Muscle layer of duodenum (tissue), 2 donors: ENCODE results near the gene P3H2.

Source experiments
- H3K27ac ChIP-seq: one replicate; pipeline ENCODE4 v1.7.0; 2013; ENCODE audit warnings: mild to moderate bottlenecking, low read length
- H3K27me3 ChIP-seq: one replicate; pipeline ENCODE4 v1.7.0; 2013; ENCODE audit warnings: low read depth, mild to moderate bottlenecking, control low read depth, low read length
- H3K36me3 ChIP-seq, 2 donors: one replicate each; pipeline ENCODE4 v1.7.0; 2013; ENCODE audit warnings: low read length in 2 of 2, control low read depth in 1 of 2, mild to moderate bottlenecking in 1 of 2; ENCODE audit not compliant: insufficient read depth in 2 of 2, control insufficient read depth in 1 of 2
- H3K4me1 ChIP-seq, 2 donors: one replicate each; pipeline ENCODE4 v1.7.0; 2013; ENCODE audit warnings: low read length in 2 of 2, mild to moderate bottlenecking in 2 of 2, control low read depth in 1 of 2, moderate library complexity in 1 of 2; ENCODE audit not compliant: insufficient read depth in 2 of 2, control insufficient read depth in 1 of 2
- H3K4me3 ChIP-seq, 2 donors: one replicate each; pipeline ENCODE4 v1.7.0; 2013; ENCODE audit warnings: low read length in 2 of 2, low read depth in 1 of 2, mild to moderate bottlenecking in 1 of 2
- H3K9me3 ChIP-seq, 2 donors: one replicate each; pipeline ENCODE4 v1.7.0; 2013; ENCODE audit warnings: low read length in 2 of 2, control low read depth in 1 of 2, mild to moderate bottlenecking in 1 of 2; ENCODE audit not compliant: control insufficient read depth in 1 of 2
- donor health status: healthy.

P3H2 gene

DNA sequence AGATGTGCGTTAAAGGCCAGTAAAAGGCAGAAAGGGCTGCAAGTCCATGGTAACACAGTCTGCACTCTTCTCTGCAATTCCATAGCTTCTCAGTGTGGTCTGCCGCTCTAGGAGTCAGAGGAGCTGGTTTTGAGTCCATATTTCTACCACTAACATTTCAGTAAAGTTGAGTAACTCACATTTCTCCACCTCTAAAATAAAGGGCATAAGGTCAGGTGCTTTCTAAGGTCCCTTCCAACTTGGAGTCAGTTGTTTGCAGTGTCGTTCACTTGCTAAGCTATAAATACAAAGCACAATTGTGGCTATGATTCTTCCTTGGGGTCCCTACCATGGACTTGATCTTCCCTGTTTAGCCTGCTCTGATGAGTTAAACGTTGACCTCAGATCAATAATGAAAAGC, 171.1 kb downstream of the P3H2 start:
- H3K4me1 ChIP-seq: no peaks in the 10 kb centered on the region
- H3K36me3 ChIP-seq: no peaks in the 10 kb centered on the region
- H3K4me3 ChIP-seq: no peak overlapping the region
- H3K9me3 ChIP-seq: no peaks in the 10 kb centered on the region
- no peak overlapping the region for H3K27ac ChIP-seq
- H3K27me3 ChIP-seq: no peaks in the 10 kb centered on the region

DNA sequence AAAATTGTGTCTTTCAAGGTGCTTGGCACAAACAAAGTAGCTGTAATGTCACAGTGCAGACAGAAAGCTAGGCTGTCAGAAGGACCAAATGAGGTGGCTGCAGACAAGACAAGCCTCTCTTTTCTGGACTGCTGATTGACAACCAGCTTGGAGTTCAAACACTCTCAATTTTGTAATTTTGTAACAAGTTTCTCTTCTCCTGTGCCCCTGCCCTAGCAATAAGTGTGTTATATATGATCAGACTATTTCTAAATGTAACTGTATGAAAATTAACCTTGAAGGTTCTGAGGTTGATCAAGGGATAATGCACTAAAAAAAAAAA, 172.0 kb downstream of the P3H2 start:
- H3K36me3 ChIP-seq: no peaks in the 10 kb centered on the region
- no peak overlapping the region for H3K4me3 ChIP-seq
- H3K4me1 ChIP-seq: no peaks in the 10 kb centered on the region
- H3K9me3 ChIP-seq: no peaks in the 10 kb centered on the region
- no peaks in the 10 kb centered on the region for H3K27me3 ChIP-seq
- no peak overlapping the region for H3K27ac ChIP-seq

DNA sequence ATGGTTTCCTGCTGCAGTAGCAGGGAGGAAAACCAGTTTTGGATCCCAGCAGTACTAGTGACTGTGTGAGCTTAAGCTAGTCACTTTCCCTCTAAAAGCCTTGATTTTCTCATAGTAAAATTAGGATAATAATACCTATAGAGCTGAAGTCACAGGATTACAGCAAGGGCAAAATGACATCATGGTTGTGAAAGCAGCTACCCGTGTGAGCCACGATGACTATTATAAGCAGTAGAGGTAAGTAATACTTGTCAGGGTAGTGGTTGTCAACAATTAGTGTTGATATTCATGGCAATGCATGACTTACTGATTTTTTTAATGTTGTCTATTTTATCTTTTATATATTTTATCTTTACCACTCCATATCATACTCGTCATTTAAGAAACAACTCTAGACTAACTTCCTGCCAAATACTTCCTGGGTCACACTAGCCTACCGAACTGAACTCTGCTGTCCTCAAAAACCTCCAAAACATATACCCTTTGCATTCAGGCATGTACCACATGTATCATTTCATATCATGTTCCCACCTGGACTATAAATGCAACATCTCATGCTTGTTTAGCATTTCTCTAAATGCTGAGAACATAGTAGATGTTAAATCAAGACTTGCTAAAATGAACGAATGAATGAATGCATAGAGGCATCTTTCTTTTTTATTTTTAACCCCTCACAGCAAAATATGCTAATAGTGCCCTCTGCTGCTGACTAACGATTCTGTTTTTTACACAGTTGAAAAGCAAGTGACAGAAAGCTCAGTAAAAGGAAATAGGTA, 172.6 kb downstream of the P3H2 start:
- no peak overlapping the region for H3K4me3 ChIP-seq
- H3K9me3 ChIP-seq: no peaks in the 10 kb centered on the region
- H3K4me1 ChIP-seq: no peaks in the 10 kb centered on the region
- H3K36me3 ChIP-seq: no peaks in the 10 kb centered on the region
- no peaks in the 10 kb centered on the region for H3K27me3 ChIP-seq
- H3K27ac ChIP-seq: no peak overlapping the region

DNA sequence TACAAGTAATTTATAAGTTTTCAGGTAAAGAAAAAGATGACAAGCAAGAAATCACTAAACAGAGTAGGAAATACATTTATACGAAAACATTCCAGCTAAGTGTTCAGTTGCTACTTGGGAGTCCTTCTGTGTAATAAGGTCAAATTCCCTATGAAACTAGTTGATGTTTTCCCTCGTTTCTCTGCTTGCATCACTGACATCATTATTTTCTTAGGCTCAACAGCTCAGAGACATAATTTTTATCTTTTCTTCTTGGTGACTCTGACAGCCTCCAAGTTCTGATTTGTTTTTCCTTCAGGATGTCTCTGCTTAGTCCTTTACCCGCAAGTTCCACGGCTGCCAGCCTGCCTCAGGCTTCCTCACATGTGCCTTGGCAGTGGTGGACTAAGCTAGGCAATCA, 173.6 kb downstream of the P3H2 start:
- Histone ChIP-seq H3K4me3 (no peak overlapping the region), H3K36me3 (no peaks in the 10 kb centered on the region)

DNA sequence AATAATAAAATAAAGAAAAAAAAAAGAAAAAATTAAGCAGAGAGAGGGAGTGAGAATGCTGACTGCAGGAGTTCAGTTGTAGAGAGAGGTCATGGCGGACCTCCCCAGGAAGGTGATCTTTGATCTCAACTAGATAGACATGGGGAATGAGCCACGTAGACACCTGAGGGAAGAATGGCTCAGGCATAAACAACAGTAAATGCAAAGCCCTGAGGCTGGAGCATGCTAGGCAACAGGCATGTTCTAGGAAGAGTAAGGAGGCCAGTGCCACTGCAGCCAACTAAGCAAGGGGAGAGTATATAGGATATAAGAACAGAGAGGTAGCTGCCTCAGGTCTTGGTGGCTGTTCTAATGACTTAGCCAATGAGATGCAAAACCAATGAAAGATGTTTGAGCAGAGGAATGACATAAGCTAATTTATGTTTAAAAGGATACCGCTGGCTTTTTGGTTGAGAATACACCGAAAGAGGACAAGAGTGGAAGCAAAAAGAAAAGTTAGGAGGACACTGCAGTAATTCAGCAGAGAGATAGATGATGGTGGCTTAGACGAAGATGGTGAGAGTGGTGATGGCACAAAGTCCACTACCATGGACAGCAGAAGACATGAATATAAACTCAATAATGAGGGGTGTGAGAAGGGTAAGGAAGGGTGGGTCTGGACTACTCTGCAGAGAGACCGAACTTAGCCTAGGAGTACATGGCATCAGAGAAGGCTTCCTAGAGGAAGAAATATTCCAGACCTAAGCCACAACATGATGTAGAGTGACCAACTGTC, 174.6 kb downstream of the P3H2 start:
- Histone ChIP-seq H3K9me3 (no peaks in the 10 kb centered on the region), H3K4me1 (no peaks in the 10 kb centered on the region), H3K27ac (no peak overlapping the region), H3K36me3 (no peaks in the 10 kb centered on the region), H3K27me3 (no peaks in the 10 kb centered on the region), H3K4me3 (no peak overlapping the region)

More for the DNA sequence above, 173.6 kb downstream of the P3H2 start:
- no peak overlapping the region for H3K27ac ChIP-seq
- no peaks in the 10 kb centered on the region for H3K9me3 ChIP-seq
- no peaks in the 10 kb centered on the region for H3K27me3 ChIP-seq
- H3K4me1 ChIP-seq: no peaks in the 10 kb centered on the region

DNA sequence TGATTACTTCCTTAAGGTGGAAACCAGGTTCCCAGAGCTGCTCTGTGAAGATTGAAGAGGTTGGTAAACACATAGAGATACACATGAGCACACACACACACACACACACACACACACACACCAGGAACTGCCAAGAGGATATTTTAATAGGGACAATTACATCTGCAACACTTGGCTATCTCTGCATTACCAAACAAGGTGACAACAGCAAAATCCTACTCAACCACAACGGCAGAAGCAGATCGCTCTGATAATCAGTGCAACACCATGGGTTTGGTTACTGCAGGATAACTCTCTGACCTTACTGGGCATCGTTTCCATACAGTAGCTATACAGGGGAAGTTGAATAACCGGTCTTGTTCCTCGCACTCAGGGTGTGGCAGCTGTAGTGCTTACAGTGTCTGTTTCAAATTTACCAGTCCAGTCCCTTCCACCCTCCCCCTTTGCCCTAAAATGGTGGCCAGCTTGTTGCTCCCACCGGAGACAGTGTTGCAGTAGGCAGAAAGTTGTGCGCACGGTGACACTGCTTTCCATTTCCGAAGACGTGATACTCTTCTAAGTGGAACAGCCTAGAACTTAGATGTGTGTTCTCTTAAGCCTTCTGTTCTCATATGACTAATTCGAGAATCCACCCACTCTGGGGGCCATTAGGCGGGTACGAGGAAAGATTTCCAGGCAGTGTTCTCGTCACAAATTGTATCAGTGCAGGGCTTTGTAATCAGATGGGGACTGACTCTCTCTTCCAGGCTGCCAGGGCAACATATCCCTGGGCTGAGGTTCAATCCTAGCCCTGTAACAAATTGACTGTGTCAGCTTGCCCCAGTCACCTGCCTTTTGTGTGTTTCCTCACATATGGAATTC, 176.2 kb downstream of the P3H2 start:
- no peaks in the 10 kb centered on the region for H3K9me3 ChIP-seq
- no peak overlapping the region for H3K4me3 ChIP-seq
- H3K27ac ChIP-seq: no peak overlapping the region
- H3K27me3 ChIP-seq: no peaks in the 10 kb centered on the region
- H3K4me1 ChIP-seq: no peaks in the 10 kb centered on the region
- H3K36me3 ChIP-seq: no peaks in the 10 kb centered on the region

DNA sequence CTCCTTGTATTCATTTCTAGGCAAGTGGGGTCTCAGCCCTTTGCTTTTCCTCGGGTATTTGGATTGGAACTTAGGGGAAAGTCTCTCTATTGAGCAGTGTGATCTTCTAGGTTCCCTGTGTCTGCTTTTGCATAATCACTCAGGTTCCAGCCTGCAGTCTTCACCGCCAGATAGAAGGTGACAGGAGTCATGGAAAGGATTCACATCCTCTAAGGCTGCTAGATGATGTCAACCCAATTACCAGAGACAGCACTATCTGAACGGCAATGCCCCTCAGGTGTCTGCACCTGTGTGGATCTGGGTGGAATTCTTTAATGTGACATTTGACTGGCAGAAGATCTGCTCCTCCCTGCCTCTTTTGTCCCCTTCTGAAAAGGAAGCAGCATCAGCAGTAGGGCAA, 177.7 kb downstream of the P3H2 start:
- H3K9me3 ChIP-seq: no peaks in the 10 kb centered on the region
- no peak overlapping the region for H3K4me3 ChIP-seq
- H3K36me3 ChIP-seq: no peaks in the 10 kb centered on the region
- no peak overlapping the region for H3K27ac ChIP-seq
- no peaks in the 10 kb centered on the region for H3K27me3 ChIP-seq
- H3K4me1 ChIP-seq: no peaks in the 10 kb centered on the region

DNA sequence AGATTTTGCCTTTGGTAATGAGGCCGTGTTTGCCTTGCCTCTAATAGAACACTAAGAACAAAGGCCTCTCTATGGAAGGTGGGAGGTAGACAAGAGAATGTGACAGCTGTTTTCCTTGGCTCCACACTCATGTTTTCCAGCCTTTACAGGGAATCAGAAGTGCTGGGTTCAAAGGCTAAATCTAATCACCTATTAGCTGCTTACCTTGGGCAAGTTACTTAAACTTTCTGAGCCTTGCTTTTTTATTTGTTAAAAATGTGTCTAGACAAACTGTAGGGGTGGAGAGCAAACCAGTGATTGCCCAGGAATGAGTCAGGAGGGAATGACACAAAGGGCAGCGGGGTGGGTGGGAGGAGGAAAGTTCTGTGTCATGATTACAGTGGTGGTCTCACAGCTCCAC, 179.0 kb downstream of the P3H2 start:
- Histone ChIP-seq H3K27ac (no peak overlapping the region), H3K4me1 (no peaks in the 10 kb centered on the region)

DNA sequence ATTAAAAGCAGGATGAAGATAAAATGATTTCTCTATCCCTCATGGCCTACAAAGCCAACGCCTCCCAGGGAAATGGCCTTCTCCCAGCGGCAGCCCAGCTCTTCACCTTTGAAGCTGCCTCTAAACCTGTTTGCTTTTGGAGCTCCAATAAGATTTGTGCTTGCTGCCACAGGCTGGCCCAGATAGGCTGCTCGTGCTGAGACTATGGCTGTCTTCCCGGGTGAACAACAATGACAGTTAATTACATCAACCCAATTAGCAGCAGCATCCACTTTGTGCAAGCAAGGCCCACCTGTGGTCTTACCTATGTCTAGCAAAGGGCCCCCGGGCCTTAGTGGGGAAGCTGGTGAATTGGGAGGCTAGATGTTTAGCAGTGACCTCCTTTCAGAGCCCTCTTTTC, 179.6 kb downstream of the P3H2 start:
- H3K4me3 ChIP-seq: no peak overlapping the region
- no peaks in the 10 kb centered on the region for H3K9me3 ChIP-seq
- H3K36me3 ChIP-seq: no peaks in the 10 kb centered on the region
- H3K27ac ChIP-seq: no peak overlapping the region
- no peaks in the 10 kb centered on the region for H3K4me1 ChIP-seq
- H3K27me3 ChIP-seq: no peaks in the 10 kb centered on the region

More for the DNA sequence above, 179.0 kb downstream of the P3H2 start:
- H3K4me3 ChIP-seq: no peak overlapping the region
- no peaks in the 10 kb centered on the region for H3K36me3 ChIP-seq
- no peaks in the 10 kb centered on the region for H3K9me3 ChIP-seq
- no peaks in the 10 kb centered on the region for H3K27me3 ChIP-seq

DNA sequence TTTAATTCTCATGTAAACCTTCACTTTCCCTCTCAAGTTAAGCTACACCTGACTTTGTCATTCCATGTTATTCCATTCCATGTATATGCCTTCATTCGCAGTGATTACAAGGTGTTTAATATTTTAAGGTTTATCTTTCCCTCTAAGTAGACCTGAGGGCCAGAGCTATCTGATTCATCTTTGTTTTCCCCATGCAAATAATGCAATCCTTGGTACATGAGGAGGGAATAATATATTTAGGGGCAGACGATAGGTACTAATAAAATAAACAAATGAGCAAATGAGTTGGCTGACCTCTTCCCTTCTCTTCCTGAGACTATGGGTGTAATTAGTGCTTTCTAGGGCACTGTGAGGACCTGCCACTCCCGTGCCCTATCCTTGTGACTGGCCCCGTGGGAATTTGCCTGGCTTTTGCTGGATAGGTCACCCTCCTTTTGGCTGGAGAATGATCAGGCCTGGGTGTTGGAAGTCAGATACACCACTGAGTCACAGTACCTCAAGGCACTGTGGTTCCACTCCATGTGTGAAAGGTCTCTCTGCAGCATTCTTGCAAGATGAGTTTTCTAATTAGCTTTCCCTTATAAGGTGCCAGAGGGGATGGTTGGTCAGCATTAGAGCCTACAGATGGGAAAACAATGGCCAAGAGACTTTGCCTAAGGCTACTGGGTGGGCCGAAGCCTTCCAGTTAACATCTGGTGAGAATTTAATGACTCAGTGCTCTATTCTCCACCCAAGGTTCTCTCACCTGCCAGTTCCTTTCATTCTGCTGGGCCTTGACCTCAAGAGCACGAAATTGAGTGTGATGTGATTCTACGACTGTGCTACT, 183.2 kb downstream of the P3H2 start:
- no peak overlapping the region for H3K4me3 ChIP-seq
- H3K9me3 ChIP-seq: no peaks in the 10 kb centered on the region
- H3K36me3 ChIP-seq: no peaks in the 10 kb centered on the region
- H3K4me1 ChIP-seq: no peaks in the 10 kb centered on the region
- H3K27me3 ChIP-seq: no peaks in the 10 kb centered on the region
- H3K27ac ChIP-seq: no peak overlapping the region
